K562 (cell line): ENCODE measurements around the gene LRRC41. TPM values are rescaled to one million over a fixed set of nuclear protein-coding genes. Genes with fewer than 3 reads are reported as not detected.

ENCODE experiments used
- CCAR2 ChIP-seq: fragments of 200-400 bp; formaldehyde crosslinking; IDR thresholded peaks from 2 replicates; pipeline ENCODE4 v1.6.1; 2017; ENCODE audit warnings: mild to moderate bottlenecking, low read depth, low read length
- HCFC1 ChIP-seq: IDR thresholded peaks from 2 replicates; pipeline ENCODE4 v1.6.1; 2012; ENCODE audit warnings: low read depth, low read length, improper control_type of control experiment
- LEF1 ChIP-seq: fragments of 450-650 bp; IDR thresholded peaks from 2 replicates; pipeline ENCODE4 v1.6.1; 2016; ENCODE audit warnings: mild to moderate bottlenecking
- MTA2 ChIP-seq: fragments of 450-650 bp; IDR thresholded peaks from 2 replicates; pipeline ENCODE4 v1.6.1; 2016; ENCODE audit warnings: low read depth
- PHTF2 ChIP-seq: fragments of 250-450 bp; sonication (Bioruptor Pico); IDR thresholded peaks from 2 replicates; pipeline ENCODE4 v1.5.0; 2021; ENCODE audit warnings: mild to moderate bottlenecking
- POLR2H ChIP-seq: IDR thresholded peaks from 2 replicates; pipeline ENCODE4 v1.6.1; 2016; ENCODE audit warnings: missing genetic modification characterization, low read depth, mild to moderate bottlenecking, control low read depth, missing compliant biosample characterization, moderate library complexity
- RBFOX2 ChIP-seq: fragments of 200-400 bp; formaldehyde crosslinking; IDR thresholded peaks from 2 replicates; pipeline ENCODE4 v1.6.1; 2017; ENCODE audit warnings: low read depth, mild to moderate bottlenecking, low read length, moderate library complexity
- RBM22 ChIP-seq: fragments of 200-400 bp; formaldehyde crosslinking; IDR thresholded peaks from 2 replicates; pipeline ENCODE4 v1.6.1; 2018; ENCODE audit warnings: low read length, low read depth; ENCODE audit not compliant: poor library complexity, severe bottlenecking
- RUNX1 ChIP-seq: sonication (generic); IDR thresholded peaks from 2 replicates; pipeline ENCODE4 v1.6.1; 2016; ENCODE audit warnings: antibody characterized with exemption, low read depth
- SMAD3 ChIP-seq: fragments of 450-650 bp; formaldehyde crosslinking; conservative IDR thresholded peaks from 2 replicates; pipeline ENCODE4 v1.4.0; 2020; ENCODE audit warnings: mild to moderate bottlenecking
- SMARCA4 ChIP-seq: fragments of 450-650 bp; IDR thresholded peaks from 2 replicates; pipeline ENCODE4 v1.6.1; 2016
- ZNF212 ChIP-seq: fragments of 450-650 bp; formaldehyde crosslinking; IDR thresholded peaks from 2 replicates; pipeline ENCODE4 v1.4.0; 2020; ENCODE audit warnings: mild to moderate bottlenecking
- polyA plus RNA-seq, 8 experiments: library from polyadenylated mRNA; depleted of rRNA in 4 of 8; stranded (reverse) in 5 of 8; unstranded in 3 of 8; fragments of >200 nt; fragmentation: Nextera tagmentation in 2 of 8; fragmentation: Illumina TruSeq in 1 of 8; extraction: Ambion mirVana in 2 of 8; extraction: Trizol in 1 of 8; gene quantifications; 2 replicates each; pipeline versions ENCODE4 v1.2.1 to v1.2.3, GENCODE V29; 2011 to 2014; ENCODE audit warnings: inconsistent platforms in 1 of 8, missing spikeins in 1 of 8
- total RNA-seq, 7 experiments: library from RNA; depleted of rRNA in 6 of 7; stranded (reverse); fragments of >200 nt in 6 of 7; fragmentation: Illumina TruSeq in 2 of 7; extraction: Trizol in 2 of 7; gene quantifications; 2 replicates each; pipeline versions ENCODE4 v1.2.1 to v1.2.3, GENCODE V29; 2011 to 2021; ENCODE audit warnings: low replicate concordance in 1 of 7
- TF ChIP-seq, protein P1 (sequence below): fragments of 450-650 bp; IDR thresholded peaks from 2 replicates; pipeline ENCODE4 v1.6.1; 2016; ENCODE audit warnings: mild to moderate bottlenecking, moderate library complexity
- TF ChIP-seq, protein P2 (sequence below): fragments of 200-800 bp; sonication (Bioruptor generic); IDR thresholded peaks from 2 replicates; pipeline ENCODE4 v1.6.1; 2017; ENCODE audit warnings: missing genetic modification characterization, missing compliant biosample characterization
- TF ChIP-seq, protein P3 (sequence below): fragments of 250-450 bp; sonication (Bioruptor Pico); IDR thresholded peaks from 2 replicates; pipeline ENCODE4 v1.8.0; 2022; ENCODE audit warnings: moderate library complexity, mild to moderate bottlenecking, inconsistent platforms

LRRC41 gene
- total and polyA plus RNA-seq, 9 of the 15 experiments (the other 6 are each of a cell fraction or from before 2014, with no cell fraction given) = 10.5 to 64.7 (median 44.2) TPM

DNA sequence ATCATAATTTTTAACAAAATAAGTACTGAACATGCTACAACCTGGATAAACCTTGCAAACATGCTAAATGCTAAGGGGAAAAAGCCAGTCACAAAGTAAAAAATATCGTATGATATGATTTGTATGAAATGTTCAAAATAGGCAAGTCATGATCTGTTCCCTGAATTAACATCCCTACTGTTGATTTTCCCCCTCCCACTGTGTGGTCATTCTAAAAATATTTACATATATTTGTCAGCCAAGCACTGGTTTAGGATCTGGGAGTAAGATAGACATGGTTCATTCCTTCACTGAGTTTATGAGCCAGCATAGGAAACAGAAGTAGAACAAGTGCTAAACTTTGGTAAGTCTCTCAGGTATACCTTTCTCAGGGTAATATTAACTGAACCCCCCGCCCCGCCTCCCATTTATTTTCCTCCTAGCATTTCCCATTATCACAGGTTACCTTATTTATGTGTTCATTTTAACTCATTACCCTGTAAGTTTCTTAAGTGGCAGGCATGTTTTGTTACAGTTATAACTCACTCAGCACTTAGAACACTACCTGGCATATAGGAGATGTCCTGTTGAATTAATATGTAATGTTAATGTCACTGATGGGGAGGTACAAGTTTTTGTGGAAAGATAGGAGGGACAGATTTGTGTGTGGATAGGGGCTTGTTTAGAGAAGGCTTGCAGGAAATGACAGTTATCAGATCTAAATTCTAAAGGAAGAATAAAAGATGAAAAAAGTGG lies 12.4 kb upstream of the LRRC41 start (continued):
- TF ChIP-seq MTA2 (no peak), ZNF212 (CRISPR knock-in tag) (no peak), RBM22 (peak; percentile 34), SMARCA4 (no peak), RBFOX2 (peak; percentile 30; the same call in 1 of the 2 replicates), HCFC1 (no peak), PHTF2 (CRISPR knock-in tag) (no peak), POLR2H (no peak; the same call in 1 of the 2 replicates), RUNX1 (no peak), SMAD3 (no peak), CCAR2 (no peak), LEF1 (peak; percentile 32; the same call in 1 of the 2 replicates)
- TF ChIP-seq, protein P1, sequence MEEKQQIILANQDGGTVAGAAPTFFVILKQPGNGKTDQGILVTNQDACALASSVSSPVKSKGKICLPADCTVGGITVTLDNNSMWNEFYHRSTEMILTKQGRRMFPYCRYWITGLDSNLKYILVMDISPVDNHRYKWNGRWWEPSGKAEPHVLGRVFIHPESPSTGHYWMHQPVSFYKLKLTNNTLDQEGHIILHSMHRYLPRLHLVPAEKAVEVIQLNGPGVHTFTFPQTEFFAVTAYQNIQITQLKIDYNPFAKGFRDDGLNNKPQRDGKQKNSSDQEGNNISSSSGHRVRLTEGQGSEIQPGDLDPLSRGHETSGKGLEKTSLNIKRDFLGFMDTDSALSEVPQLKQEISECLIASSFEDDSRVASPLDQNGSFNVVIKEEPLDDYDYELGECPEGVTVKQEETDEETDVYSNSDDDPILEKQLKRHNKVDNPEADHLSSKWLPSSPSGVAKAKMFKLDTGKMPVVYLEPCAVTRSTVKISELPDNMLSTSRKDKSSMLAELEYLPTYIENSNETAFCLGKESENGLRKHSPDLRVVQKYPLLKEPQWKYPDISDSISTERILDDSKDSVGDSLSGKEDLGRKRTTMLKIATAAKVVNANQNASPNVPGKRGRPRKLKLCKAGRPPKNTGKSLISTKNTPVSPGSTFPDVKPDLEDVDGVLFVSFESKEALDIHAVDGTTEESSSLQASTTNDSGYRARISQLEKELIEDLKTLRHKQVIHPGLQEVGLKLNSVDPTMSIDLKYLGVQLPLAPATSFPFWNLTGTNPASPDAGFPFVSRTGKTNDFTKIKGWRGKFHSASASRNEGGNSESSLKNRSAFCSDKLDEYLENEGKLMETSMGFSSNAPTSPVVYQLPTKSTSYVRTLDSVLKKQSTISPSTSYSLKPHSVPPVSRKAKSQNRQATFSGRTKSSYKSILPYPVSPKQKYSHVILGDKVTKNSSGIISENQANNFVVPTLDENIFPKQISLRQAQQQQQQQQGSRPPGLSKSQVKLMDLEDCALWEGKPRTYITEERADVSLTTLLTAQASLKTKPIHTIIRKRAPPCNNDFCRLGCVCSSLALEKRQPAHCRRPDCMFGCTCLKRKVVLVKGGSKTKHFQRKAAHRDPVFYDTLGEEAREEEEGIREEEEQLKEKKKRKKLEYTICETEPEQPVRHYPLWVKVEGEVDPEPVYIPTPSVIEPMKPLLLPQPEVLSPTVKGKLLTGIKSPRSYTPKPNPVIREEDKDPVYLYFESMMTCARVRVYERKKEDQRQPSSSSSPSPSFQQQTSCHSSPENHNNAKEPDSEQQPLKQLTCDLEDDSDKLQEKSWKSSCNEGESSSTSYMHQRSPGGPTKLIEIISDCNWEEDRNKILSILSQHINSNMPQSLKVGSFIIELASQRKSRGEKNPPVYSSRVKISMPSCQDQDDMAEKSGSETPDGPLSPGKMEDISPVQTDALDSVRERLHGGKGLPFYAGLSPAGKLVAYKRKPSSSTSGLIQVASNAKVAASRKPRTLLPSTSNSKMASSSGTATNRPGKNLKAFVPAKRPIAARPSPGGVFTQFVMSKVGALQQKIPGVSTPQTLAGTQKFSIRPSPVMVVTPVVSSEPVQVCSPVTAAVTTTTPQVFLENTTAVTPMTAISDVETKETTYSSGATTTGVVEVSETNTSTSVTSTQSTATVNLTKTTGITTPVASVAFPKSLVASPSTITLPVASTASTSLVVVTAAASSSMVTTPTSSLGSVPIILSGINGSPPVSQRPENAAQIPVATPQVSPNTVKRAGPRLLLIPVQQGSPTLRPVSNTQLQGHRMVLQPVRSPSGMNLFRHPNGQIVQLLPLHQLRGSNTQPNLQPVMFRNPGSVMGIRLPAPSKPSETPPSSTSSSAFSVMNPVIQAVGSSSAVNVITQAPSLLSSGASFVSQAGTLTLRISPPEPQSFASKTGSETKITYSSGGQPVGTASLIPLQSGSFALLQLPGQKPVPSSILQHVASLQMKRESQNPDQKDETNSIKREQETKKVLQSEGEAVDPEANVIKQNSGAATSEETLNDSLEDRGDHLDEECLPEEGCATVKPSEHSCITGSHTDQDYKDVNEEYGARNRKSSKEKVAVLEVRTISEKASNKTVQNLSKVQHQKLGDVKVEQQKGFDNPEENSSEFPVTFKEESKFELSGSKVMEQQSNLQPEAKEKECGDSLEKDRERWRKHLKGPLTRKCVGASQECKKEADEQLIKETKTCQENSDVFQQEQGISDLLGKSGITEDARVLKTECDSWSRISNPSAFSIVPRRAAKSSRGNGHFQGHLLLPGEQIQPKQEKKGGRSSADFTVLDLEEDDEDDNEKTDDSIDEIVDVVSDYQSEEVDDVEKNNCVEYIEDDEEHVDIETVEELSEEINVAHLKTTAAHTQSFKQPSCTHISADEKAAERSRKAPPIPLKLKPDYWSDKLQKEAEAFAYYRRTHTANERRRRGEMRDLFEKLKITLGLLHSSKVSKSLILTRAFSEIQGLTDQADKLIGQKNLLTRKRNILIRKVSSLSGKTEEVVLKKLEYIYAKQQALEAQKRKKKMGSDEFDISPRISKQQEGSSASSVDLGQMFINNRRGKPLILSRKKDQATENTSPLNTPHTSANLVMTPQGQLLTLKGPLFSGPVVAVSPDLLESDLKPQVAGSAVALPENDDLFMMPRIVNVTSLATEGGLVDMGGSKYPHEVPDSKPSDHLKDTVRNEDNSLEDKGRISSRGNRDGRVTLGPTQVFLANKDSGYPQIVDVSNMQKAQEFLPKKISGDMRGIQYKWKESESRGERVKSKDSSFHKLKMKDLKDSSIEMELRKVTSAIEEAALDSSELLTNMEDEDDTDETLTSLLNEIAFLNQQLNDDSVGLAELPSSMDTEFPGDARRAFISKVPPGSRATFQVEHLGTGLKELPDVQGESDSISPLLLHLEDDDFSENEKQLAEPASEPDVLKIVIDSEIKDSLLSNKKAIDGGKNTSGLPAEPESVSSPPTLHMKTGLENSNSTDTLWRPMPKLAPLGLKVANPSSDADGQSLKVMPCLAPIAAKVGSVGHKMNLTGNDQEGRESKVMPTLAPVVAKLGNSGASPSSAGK = no peak
- TF ChIP-seq, protein P2, sequence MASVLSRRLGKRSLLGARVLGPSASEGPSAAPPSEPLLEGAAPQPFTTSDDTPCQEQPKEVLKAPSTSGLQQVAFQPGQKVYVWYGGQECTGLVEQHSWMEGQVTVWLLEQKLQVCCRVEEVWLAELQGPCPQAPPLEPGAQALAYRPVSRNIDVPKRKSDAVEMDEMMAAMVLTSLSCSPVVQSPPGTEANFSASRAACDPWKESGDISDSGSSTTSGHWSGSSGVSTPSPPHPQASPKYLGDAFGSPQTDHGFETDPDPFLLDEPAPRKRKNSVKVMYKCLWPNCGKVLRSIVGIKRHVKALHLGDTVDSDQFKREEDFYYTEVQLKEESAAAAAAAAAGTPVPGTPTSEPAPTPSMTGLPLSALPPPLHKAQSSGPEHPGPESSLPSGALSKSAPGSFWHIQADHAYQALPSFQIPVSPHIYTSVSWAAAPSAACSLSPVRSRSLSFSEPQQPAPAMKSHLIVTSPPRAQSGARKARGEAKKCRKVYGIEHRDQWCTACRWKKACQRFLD (CRISPR knock-in tag) = no peak
- TF ChIP-seq, protein P3, sequence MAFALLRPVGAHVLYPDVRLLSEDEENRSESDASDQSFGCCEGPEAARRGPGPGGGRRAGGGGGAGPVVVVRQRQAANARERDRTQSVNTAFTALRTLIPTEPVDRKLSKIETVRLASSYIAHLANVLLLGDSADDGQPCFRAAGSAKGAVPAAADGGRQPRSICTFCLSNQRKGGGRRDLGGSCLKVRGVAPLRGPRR (CRISPR knock-in tag) = no peak
